K562 (cell line): Measurements from ENCODE around the gene VSIG10L. TPM values are rescaled to one million over a fixed set of nuclear protein-coding genes. Genes with fewer than 3 reads are reported as not detected.
A peak's percentile ranks its signal among the peaks of the same experiment; 100 is the strongest.

Experiments
- ID3 ChIP-seq, 2 experiments: fragments of 250-450 bp in 1 of 2; fragments of 450-650 bp in 1 of 2; sonication (Bioruptor Pico) in 1 of 2; IDR thresholded peaks; 2 replicates each; pipeline versions ENCODE4 v1.6.1 to v1.8.0; 2016 to 2021; ENCODE audit warnings: mild to moderate bottlenecking in 2 of 2, moderate library complexity in 2 of 2, missing compliant biosample characterization in 1 of 2, missing genetic modification characterization in 1 of 2
- ILF3 ChIP-seq: fragments of 450-650 bp; IDR thresholded peaks from 2 replicates; pipeline ENCODE4 v1.6.1; 2018; ENCODE audit warnings: antibody characterized with exemption, mild to moderate bottlenecking, moderate library complexity, borderline replicate concordance
- IRF2 ChIP-seq: sonication (generic); formaldehyde crosslinking; IDR thresholded peaks from 2 replicates; pipeline ENCODE4 v1.8.1; 2022; ENCODE audit warnings: mild to moderate bottlenecking, missing genetic modification reagents
- MAZ ChIP-seq, 2 experiments: fragments of 450-650 bp in 1 of 2; sonication (generic) in 1 of 2; formaldehyde crosslinking; IDR thresholded peaks in 1 of 2; conservative IDR thresholded peaks in 1 of 2; 2 replicates each; pipeline versions ENCODE4 v1.4.0 to v1.5.0; 2020; ENCODE audit warnings: mild to moderate bottlenecking in 1 of 2, missing genetic modification reagents in 1 of 2
- MCM3 ChIP-seq: fragments of 450-650 bp; IDR thresholded peaks from 2 replicates; pipeline ENCODE4 v1.6.1; 2016
- PCBP2 ChIP-seq: fragments of 200-400 bp; formaldehyde crosslinking; IDR thresholded peaks from 2 replicates; pipeline ENCODE4 v1.6.1; 2018; ENCODE audit warnings: low read length, low read depth, mild to moderate bottlenecking, moderate library complexity; ENCODE audit not compliant: poor library complexity, severe bottlenecking
- RBM15 ChIP-seq: fragments of 200-400 bp; formaldehyde crosslinking; IDR thresholded peaks from 2 replicates; pipeline ENCODE4 v1.6.1; 2018; ENCODE audit warnings: mild to moderate bottlenecking, low read length, moderate library complexity; ENCODE audit not compliant: insufficient read depth
- SRSF1 ChIP-seq: fragments of 200-400 bp; formaldehyde crosslinking; IDR thresholded peaks from 2 replicates; pipeline ENCODE4 v1.6.1; 2017; ENCODE audit warnings: mild to moderate bottlenecking, low read depth, low read length, moderate library complexity
- SRSF9 ChIP-seq: fragments of 200-400 bp; formaldehyde crosslinking; IDR thresholded peaks from 2 replicates; pipeline ENCODE4 v1.6.1; 2017; ENCODE audit warnings: low read depth, low read length, borderline replicate concordance
- TFAM ChIP-seq: fragments of 250-450 bp; sonication (Bioruptor Pico); conservative IDR thresholded peaks from 2 replicates; pipeline ENCODE4 v1.5.0; 2021; ENCODE audit warnings: mild to moderate bottlenecking, moderate library complexity
- U2AF1 ChIP-seq: fragments of 200-400 bp; formaldehyde crosslinking; optimal IDR thresholded peaks from 2 replicates; pipeline ENCODE3; 2017; ENCODE audit warnings: mild to moderate bottlenecking, low read depth, low read length, moderate library complexity
- ZBTB7A ChIP-seq: IDR thresholded peaks from 2 replicates; pipeline ENCODE4 v1.6.1; 2011; ENCODE audit warnings: low read depth, mild to moderate bottlenecking, low read length, moderate library complexity, borderline replicate concordance; ENCODE audit not compliant: control insufficient read depth
- ZNF133 ChIP-seq: fragments of 250-450 bp; sonication (Bioruptor Pico); IDR thresholded peaks from 2 replicates; pipeline ENCODE4 v1.4.0; 2020; ENCODE audit warnings: mild to moderate bottlenecking
- polyA plus RNA-seq, 8 experiments: library from polyadenylated mRNA; depleted of rRNA in 4 of 8; stranded (reverse) in 5 of 8; unstranded in 3 of 8; fragments of >200 nt; fragmentation: Nextera tagmentation in 2 of 8; fragmentation: Illumina TruSeq in 1 of 8; extraction: Ambion mirVana in 2 of 8; extraction: Trizol in 1 of 8; gene quantifications; 2 replicates each; pipeline versions ENCODE4 v1.2.1 to v1.2.3, GENCODE V29; 2011 to 2014; ENCODE audit warnings: inconsistent platforms in 1 of 8, missing spikeins in 1 of 8
- total RNA-seq, 7 experiments: library from RNA; depleted of rRNA in 6 of 7; stranded (reverse); fragments of >200 nt in 6 of 7; fragmentation: Illumina TruSeq in 2 of 7; extraction: Trizol in 2 of 7; gene quantifications; 2 replicates each; pipeline versions ENCODE4 v1.2.1 to v1.2.3, GENCODE V29; 2011 to 2021; ENCODE audit warnings: low replicate concordance in 1 of 7
- TF ChIP-seq, protein P1 (sequence below): fragments of 450-650 bp; IDR thresholded peaks from one replicate; pipeline ENCODE4 v1.6.1; 2018; ENCODE audit warnings: mild to moderate bottlenecking, moderate library complexity; ENCODE audit not compliant: partially characterized antibody
- TF ChIP-seq, protein P2 (sequence below): fragments of 450-650 bp; formaldehyde crosslinking; IDR thresholded peaks from 2 replicates; pipeline ENCODE4 v1.4.0; 2022; ENCODE audit warnings: mild to moderate bottlenecking, moderate library complexity
- TF ChIP-seq, protein P3 (sequence below): fragments of 450-650 bp; IDR thresholded peaks from 2 replicates; pipeline ENCODE4 v1.7.0; 2016; ENCODE audit warnings: borderline replicate concordance
- TF ChIP-seq, protein P4 (sequence below): fragments of 250-450 bp; sonication (Bioruptor Pico); IDR thresholded peaks from 2 replicates; pipeline ENCODE4 v1.4.0; 2020

The VSIG10L gene
- total and polyA plus RNA-seq, 9 of the 15 experiments (the other 6 are each of a cell fraction or from before 2014, with no cell fraction given), result 1.1 to 7.6 (median 2.2) TPM

DNA sequence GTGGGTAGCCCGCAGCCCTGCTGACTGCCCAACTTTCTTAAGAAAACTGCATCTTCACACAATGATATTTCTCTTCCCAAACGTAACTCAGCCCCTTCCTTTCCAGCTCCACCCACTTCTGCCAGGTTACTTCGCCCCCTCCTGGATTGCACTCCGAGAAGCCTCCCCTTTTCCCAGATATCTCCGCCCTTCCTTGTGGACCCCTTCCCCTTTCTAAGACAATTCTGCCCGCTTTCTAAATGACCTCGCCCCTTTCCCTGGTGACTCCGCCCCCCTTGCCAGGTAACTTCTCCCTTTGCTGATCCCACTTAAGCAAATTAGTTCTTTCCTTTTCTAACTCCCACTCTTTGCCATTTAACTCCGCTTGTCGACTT lies 2.6 kb downstream of the VSIG10L start (continued):
- TF ChIP-seq, protein P1, sequence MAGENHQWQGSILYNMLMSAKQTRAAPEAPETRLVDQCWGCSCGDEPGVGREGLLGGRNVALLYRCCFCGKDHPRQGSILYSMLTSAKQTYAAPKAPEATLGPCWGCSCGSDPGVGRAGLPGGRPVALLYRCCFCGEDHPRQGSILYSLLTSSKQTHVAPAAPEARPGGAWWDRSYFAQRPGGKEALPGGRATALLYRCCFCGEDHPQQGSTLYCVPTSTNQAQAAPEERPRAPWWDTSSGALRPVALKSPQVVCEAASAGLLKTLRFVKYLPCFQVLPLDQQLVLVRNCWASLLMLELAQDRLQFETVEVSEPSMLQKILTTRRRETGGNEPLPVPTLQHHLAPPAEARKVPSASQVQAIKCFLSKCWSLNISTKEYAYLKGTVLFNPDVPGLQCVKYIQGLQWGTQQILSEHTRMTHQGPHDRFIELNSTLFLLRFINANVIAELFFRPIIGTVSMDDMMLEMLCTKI, result no peak
- no peak for TF ChIP-seq TFAM (CRISPR knock-in tag)
- TF ChIP-seq U2AF1, result no peak
- no peak for TF ChIP-seq ZBTB7A
- no peak for TF ChIP-seq MCM3
- no peak for TF ChIP-seq PCBP2
- no peak for TF ChIP-seq RBM15
- TF ChIP-seq SRSF1, result no peak
- TF ChIP-seq, protein P2, sequence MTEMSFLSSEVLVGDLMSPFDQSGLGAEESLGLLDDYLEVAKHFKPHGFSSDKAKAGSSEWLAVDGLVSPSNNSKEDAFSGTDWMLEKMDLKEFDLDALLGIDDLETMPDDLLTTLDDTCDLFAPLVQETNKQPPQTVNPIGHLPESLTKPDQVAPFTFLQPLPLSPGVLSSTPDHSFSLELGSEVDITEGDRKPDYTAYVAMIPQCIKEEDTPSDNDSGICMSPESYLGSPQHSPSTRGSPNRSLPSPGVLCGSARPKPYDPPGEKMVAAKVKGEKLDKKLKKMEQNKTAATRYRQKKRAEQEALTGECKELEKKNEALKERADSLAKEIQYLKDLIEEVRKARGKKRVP (CRISPR knock-in tag), result no peak
- TF ChIP-seq, protein P3, sequence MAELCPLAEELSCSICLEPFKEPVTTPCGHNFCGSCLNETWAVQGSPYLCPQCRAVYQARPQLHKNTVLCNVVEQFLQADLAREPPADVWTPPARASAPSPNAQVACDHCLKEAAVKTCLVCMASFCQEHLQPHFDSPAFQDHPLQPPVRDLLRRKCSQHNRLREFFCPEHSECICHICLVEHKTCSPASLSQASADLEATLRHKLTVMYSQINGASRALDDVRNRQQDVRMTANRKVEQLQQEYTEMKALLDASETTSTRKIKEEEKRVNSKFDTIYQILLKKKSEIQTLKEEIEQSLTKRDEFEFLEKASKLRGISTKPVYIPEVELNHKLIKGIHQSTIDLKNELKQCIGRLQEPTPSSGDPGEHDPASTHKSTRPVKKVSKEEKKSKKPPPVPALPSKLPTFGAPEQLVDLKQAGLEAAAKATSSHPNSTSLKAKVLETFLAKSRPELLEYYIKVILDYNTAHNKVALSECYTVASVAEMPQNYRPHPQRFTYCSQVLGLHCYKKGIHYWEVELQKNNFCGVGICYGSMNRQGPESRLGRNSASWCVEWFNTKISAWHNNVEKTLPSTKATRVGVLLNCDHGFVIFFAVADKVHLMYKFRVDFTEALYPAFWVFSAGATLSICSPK, result peak; percentile 88
- TF ChIP-seq ID3 (CRISPR knock-in tag; IDR thresholded peaks at IDR 0.05), result no peak
- TF ChIP-seq ID3 (tag; IDR thresholded peaks at IDR 0.05), result no peak
- 0 out of 2 replicates have a peak, but pooled peaks have one; percentile 34 for TF ChIP-seq ZNF133
- TF ChIP-seq, protein P4, sequence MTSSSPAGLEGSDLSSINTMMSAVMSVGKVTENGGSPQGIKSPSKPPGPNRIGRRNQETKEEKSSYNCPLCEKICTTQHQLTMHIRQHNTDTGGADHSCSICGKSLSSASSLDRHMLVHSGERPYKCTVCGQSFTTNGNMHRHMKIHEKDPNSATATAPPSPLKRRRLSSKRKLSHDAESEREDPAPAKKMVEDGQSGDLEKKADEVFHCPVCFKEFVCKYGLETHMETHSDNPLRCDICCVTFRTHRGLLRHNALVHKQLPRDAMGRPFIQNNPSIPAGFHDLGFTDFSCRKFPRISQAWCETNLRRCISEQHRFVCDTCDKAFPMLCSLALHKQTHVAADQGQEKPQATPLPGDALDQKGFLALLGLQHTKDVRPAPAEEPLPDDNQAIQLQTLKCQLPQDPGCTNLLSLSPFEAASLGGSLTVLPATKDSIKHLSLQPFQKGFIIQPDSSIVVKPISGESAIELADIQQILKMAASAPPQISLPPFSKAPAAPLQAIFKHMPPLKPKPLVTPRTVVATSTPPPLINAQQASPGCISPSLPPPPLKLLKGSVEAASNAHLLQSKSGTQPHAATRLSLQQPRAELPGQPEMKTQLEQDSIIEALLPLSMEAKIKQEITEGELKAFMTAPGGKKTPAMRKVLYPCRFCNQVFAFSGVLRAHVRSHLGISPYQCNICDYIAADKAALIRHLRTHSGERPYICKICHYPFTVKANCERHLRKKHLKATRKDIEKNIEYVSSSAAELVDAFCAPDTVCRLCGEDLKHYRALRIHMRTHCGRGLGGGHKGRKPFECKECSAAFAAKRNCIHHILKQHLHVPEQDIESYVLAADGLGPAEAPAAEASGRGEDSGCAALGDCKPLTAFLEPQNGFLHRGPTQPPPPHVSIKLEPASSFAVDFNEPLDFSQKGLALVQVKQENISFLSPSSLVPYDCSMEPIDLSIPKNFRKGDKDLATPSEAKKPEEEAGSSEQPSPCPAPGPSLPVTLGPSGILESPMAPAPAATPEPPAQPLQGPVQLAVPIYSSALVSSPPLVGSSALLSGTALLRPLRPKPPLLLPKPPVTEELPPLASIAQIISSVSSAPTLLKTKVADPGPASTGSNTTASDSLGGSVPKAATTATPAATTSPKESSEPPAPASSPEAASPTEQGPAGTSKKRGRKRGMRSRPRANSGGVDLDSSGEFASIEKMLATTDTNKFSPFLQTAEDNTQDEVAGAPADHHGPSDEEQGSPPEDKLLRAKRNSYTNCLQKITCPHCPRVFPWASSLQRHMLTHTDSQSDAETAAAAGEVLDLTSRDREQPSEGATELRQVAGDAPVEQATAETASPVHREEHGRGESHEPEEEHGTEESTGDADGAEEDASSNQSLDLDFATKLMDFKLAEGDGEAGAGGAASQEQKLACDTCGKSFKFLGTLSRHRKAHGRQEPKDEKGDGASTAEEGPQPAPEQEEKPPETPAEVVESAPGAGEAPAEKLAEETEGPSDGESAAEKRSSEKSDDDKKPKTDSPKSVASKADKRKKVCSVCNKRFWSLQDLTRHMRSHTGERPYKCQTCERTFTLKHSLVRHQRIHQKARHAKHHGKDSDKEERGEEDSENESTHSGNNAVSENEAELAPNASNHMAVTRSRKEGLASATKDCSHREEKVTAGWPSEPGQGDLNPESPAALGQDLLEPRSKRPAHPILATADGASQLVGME (CRISPR knock-in tag), result 0 out of 2 replicates have a peak, but pooled peaks have one; percentile 67
- TF ChIP-seq IRF2 (CRISPR knock-in tag), result no peak
- TF ChIP-seq SRSF9, result no peak
- TF ChIP-seq MAZ (CRISPR knock-in tag; conservative IDR thresholded peaks at IDR 0.05 in 1 of 2, IDR thresholded peaks at IDR 0.05 in 1 of 2), result no peak
- no peak for TF ChIP-seq ILF3
